Measurements from ENCODE around the gene BHMT. TPM values are rescaled to one million over a fixed set of nuclear protein-coding genes. Genes with fewer than 3 reads are reported as not detected.

BHMT gene
- total and polyA plus RNA-seq, 2 of the 4 experiments (the other 2 are of a cell fraction): not detected

DNA sequence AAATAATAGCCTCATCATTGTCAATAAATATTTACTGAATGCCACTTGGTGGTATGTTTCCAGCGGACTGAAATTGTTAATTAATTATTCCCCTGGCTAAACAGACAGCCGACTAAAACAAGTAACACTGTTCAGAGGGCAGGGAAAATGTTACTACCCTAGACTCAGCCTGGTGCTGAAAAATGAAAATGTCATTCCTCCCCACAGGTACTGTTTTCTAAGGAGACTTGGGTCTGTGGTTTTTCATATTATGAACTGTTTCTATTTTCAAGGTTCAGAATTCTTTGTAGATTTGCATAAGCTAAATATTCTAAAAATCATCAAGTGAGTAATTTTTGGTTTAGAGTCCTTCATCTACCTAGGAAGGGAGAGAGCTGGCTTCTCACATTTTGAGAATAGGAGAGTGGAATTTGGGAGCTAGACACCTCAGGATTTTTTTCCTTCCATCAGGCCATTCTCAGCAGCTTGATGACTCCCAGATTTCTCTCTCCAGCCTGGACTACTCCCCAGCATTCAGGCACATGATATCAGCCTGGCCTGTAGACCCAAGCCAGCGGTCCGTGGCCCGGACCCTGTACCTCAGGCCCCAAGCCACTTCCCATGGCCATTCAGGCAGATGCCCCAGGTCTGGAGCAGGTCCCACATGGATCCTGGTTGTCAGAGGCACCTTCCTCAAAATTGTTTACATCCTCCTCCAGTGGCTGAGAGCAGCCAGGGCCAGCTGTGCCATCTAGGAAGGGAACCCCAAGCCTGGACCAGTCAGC lies 24.4 kb downstream of the BHMT start:
- no peaks in the 10 kb centered on the region for H3K9me1 ChIP-seq (ENCODE audit: insufficient read depth, low read length)
- no peak overlapping the region for H2AK5ac ChIP-seq (ENCODE audit: low read depth, low read length)
- no peak overlapping the region for H2BK120ac ChIP-seq (ENCODE audit: low read depth, low read length)
- H3K27me3 ChIP-seq (ENCODE audit: control insufficient read depth, insufficient read depth, low read length): peaks cover 8% of the 10 kb centered on the region
- H3K23ac ChIP-seq (ENCODE audit: low read depth, low read length): no peak overlapping the region
- in situ Hi-C loops (cut with MboI; ENCODE audit: low sequenced_read_pairs): loop anchor here (10.0 kb wide), 1 partner anchor 241 kb away; no protein-coding TSS in a partner anchor
- H3K4me1 ChIP-seq (ENCODE audit: control insufficient read depth, insufficient read depth, low read length): no peaks in the 10 kb centered on the region
- no peaks in the 10 kb centered on the region for H3K79me1 ChIP-seq (ENCODE audit: low read depth in 1 of 2, low read length in 2 of 2)
- H4K91ac ChIP-seq (ENCODE audit: insufficient read depth, low read depth, low read length): no peak overlapping the region
- no peak overlapping the region for H3K56ac ChIP-seq (ENCODE audit: extremely low read depth, insufficient read depth, low read length)
- no peak overlapping the region for H3K4me3 ChIP-seq (ENCODE audit: insufficient read depth, low read depth, low read length)
- ATAC-seq (ENCODE audit: low read depth) (no peak), DNase-seq (no peak)
- H2BK20ac ChIP-seq (ENCODE audit: low read depth, low read length): no peak overlapping the region
- 96% methylated on average over 3 of the region's 5 CpGs; no CpG with 5 or more reads in 1 of the 2 experiments for WGBS, 2 experiments (ENCODE audit: extremely low coverage in 2 of 2, insufficient read length in 1 of 2)
- no peak overlapping the region for H4K8ac ChIP-seq (ENCODE audit: low read depth in 2 of 2, low read length in 2 of 2)
- H3K9ac ChIP-seq (ENCODE audit: low read depth, low read length): no peak overlapping the region
- H3K9me3 ChIP-seq (ENCODE audit: control insufficient read depth, insufficient read depth, low read length): peaks cover 9% of the 10 kb centered on the region
- ChIA-PET POLR2A (ENCODE audit: unreplicated experiment) (no interaction called here), CTCF (interaction anchor here (1.1 kb wide), 1 partner anchor 111 kb away, joined by 4 read pairs; no protein-coding TSS in a partner anchor)
- peak overlapping the region; percentile 8 for H2AFZ ChIP-seq (replicated peaks; ENCODE audit: low read length, poor library complexity)
- H3K4ac ChIP-seq (ENCODE audit: low read depth, low read length): no peak overlapping the region
- intact Hi-C loops (cut with micrococcal nuclease): no loop called here
- H3K27ac ChIP-seq (ENCODE audit: insufficient read depth, low read length): no peak overlapping the region
- H4K20me1 ChIP-seq (ENCODE audit: insufficient read depth, low read length): no peaks in the 10 kb centered on the region
- H2BK5ac ChIP-seq (ENCODE audit: low read depth, low read length, poor library complexity, severe bottlenecking): no peak overlapping the region
- no TSS peak for BruUV-seq (replicated peaks)
- H3K14ac ChIP-seq (replicated peaks; ENCODE audit: low read depth, low read length): no peak overlapping the region
- H4K5ac ChIP-seq (ENCODE audit: low read depth, low read length): no peak overlapping the region
- no peak overlapping the region for H2BK15ac ChIP-seq (ENCODE audit: low read depth, low read length)
- TF ChIP-seq, protein P1, sequence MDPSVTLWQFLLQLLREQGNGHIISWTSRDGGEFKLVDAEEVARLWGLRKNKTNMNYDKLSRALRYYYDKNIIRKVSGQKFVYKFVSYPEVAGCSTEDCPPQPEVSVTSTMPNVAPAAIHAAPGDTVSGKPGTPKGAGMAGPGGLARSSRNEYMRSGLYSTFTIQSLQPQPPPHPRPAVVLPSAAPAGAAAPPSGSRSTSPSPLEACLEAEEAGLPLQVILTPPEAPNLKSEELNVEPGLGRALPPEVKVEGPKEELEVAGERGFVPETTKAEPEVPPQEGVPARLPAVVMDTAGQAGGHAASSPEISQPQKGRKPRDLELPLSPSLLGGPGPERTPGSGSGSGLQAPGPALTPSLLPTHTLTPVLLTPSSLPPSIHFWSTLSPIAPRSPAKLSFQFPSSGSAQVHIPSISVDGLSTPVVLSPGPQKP (IDR thresholded peaks at IDR 0.05; ENCODE audit: borderline replicate concordance, low read depth, low read length): no peak
- TF ChIP-seq MAFK (IDR thresholded peaks at IDR 0.05; ENCODE audit: low read depth, low read length): no peak
- TF ChIP-seq SMC3 (IDR thresholded peaks at IDR 0.05; ENCODE audit: low read depth, low read length): no peak
- TF ChIP-seq CHD1 (IDR thresholded peaks at IDR 0.05; ENCODE audit: low read depth, low read length): no peak
- TF ChIP-seq MXI1 (IDR thresholded peaks at IDR 0.05; ENCODE audit: borderline replicate concordance, low read depth, low read length): no peak
- TF ChIP-seq NFE2L2 (IDR thresholded peaks at IDR 0.05; ENCODE audit: low read depth, low read length): no peak
- no peak for TF ChIP-seq BHLHE40 (IDR thresholded peaks at IDR 0.05; ENCODE audit: low read depth, low read length)
- no peak for TF ChIP-seq FOS (IDR thresholded peaks at IDR 0.05; ENCODE audit: low read depth, low read length)
- TF ChIP-seq, protein P2, sequence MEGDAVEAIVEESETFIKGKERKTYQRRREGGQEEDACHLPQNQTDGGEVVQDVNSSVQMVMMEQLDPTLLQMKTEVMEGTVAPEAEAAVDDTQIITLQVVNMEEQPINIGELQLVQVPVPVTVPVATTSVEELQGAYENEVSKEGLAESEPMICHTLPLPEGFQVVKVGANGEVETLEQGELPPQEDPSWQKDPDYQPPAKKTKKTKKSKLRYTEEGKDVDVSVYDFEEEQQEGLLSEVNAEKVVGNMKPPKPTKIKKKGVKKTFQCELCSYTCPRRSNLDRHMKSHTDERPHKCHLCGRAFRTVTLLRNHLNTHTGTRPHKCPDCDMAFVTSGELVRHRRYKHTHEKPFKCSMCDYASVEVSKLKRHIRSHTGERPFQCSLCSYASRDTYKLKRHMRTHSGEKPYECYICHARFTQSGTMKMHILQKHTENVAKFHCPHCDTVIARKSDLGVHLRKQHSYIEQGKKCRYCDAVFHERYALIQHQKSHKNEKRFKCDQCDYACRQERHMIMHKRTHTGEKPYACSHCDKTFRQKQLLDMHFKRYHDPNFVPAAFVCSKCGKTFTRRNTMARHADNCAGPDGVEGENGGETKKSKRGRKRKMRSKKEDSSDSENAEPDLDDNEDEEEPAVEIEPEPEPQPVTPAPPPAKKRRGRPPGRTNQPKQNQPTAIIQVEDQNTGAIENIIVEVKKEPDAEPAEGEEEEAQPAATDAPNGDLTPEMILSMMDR (conservative IDR thresholded peaks at IDR 0.05; ENCODE audit: low read depth, low read length): no peak
- no peak overlapping the region for H2AK9ac ChIP-seq (replicated peaks; ENCODE audit: low read depth, low read length, poor library complexity)
- H3K18ac ChIP-seq (ENCODE audit: low read depth, low read length): no peak overlapping the region
- no peak overlapping the region for H3K4me2 ChIP-seq (ENCODE audit: low read depth, low read length)
- no peaks in the 10 kb centered on the region for H3K36me3 ChIP-seq (ENCODE audit: control insufficient read depth, insufficient read depth, low read length)
- dilution Hi-C loops (cut with HindIII; ENCODE audit: low sequenced_read_pairs, unreplicated experiment): no loop called here

All from IMR-90 (cell line).